ENCODE results near the gene TFF1. TPM values are rescaled to one million over a fixed set of nuclear protein-coding genes. Genes with fewer than 3 reads are reported as not detected.

TFF1 gene
- total RNA-seq, 1 donor from 2014 or later: 136 TPM

- Mint-ChIP-seq H3K4me1 (ENCODE audit: unreplicated experiment) (peaks cover 7% of the 10 kb centered on the region), H3K27me3 (no peaks in the 10 kb centered on the region), H3K27ac (no peak overlapping the region), H3K4me3 (no peak overlapping the region), H3K36me3 (no peaks in the 10 kb centered on the region), H3K9me3 (peaks cover 11% of the 10 kb centered on the region)
- no peak for DNase-seq (ENCODE audit: extremely low spot score, unreplicated experiment)
- no peak for TF ChIP-seq CTCF (conservative IDR thresholded peaks at IDR 0.05)
Observed at GRCh38 chr21:42331660-42332059, 34.7 kb downstream of the TFF1 start.

GRCh38 chr21:42330380-42331371 lies 35.7 kb downstream of the TFF1 start:
- H3K27me3 Mint-ChIP-seq: peaks cover under 1% of the 10 kb centered on the region
- no peak for TF ChIP-seq CTCF (conservative IDR thresholded peaks at IDR 0.05)
- no peak for DNase-seq (ENCODE audit: extremely low spot score, unreplicated experiment)
- no peak overlapping the region for H3K27ac Mint-ChIP-seq
- H3K4me1 Mint-ChIP-seq (ENCODE audit: unreplicated experiment): peaks cover 1% of the 10 kb centered on the region
- H3K9me3 Mint-ChIP-seq: peaks cover 11% of the 10 kb centered on the region
- no peaks in the 10 kb centered on the region for H3K36me3 Mint-ChIP-seq
- H3K4me3 Mint-ChIP-seq: no peak overlapping the region

- no peaks in the 10 kb centered on the region for H3K4me1 Mint-ChIP-seq (ENCODE audit: unreplicated experiment)
- H3K4me3 Mint-ChIP-seq: no peak overlapping the region
- no peak for TF ChIP-seq CTCF (conservative IDR thresholded peaks at IDR 0.05)
- DNase-seq (ENCODE audit: extremely low spot score, unreplicated experiment): peak; percentile 18
- H3K36me3 Mint-ChIP-seq: no peaks in the 10 kb centered on the region
- H3K27me3 Mint-ChIP-seq: peaks cover 16% of the 10 kb centered on the region
- peaks cover 5% of the 10 kb centered on the region for H3K9me3 Mint-ChIP-seq
- no peak overlapping the region for H3K27ac Mint-ChIP-seq
Observed at GRCh38 chr21:42324896-42325295, 41.4 kb downstream of the TFF1 start.

- TF ChIP-seq CTCF (conservative IDR thresholded peaks at IDR 0.05): no peak
- no peak for DNase-seq (ENCODE audit: extremely low spot score, unreplicated experiment)
- Mint-ChIP-seq H3K27ac (no peak overlapping the region), H3K4me3 (no peak overlapping the region), H3K36me3 (no peaks in the 10 kb centered on the region), H3K27me3 (peaks cover 16% of the 10 kb centered on the region), H3K4me1 (ENCODE audit: unreplicated experiment) (no peaks in the 10 kb centered on the region), H3K9me3 (no peaks in the 10 kb centered on the region)
Observed at GRCh38 chr21:42321845-42322244, 44.5 kb downstream of the TFF1 start.

- H3K27me3 Mint-ChIP-seq: peaks cover 16% of the 10 kb centered on the region
- no peaks in the 10 kb centered on the region for H3K9me3 Mint-ChIP-seq
- no peak for TF ChIP-seq CTCF (conservative IDR thresholded peaks at IDR 0.05)
- no peak overlapping the region for H3K27ac Mint-ChIP-seq
- no peak for DNase-seq (ENCODE audit: extremely low spot score, unreplicated experiment)
- H3K36me3 Mint-ChIP-seq: no peaks in the 10 kb centered on the region
- H3K4me3 Mint-ChIP-seq: no peak overlapping the region
- H3K4me1 Mint-ChIP-seq (ENCODE audit: unreplicated experiment): no peaks in the 10 kb centered on the region
Observed at GRCh38 chr21:42321231-42321630, 45.1 kb downstream of the TFF1 start.
